Kidney epithelial cell (primary cell): ENCODE data around the gene ATP8A1. TPM values are rescaled to one million over a fixed set of nuclear protein-coding genes. Genes with fewer than 3 reads are reported as not detected.

Experiments
- DNase-seq: peaks from one replicate; pipeline ENCODE4 v3.0.0-alpha.2; 2010; ENCODE audit warnings: low read depth
- H3K27me3 ChIP-seq: 2 replicates; pipeline ENCODE4 v1.6.0; 2011; ENCODE audit warnings: low read length; ENCODE audit not compliant: control insufficient read depth, insufficient read depth
- H3K36me3 ChIP-seq: 2 replicates; pipeline ENCODE4 v1.5.1; 2011; ENCODE audit warnings: low read length; ENCODE audit not compliant: control insufficient read depth, insufficient read depth
- H3K4me3 ChIP-seq: 2 replicates; pipeline ENCODE4 v1.5.1; 2011; ENCODE audit warnings: low read depth, mild to moderate bottlenecking, control low read depth, low read length
- total RNA-seq: library from RNA; depleted of rRNA; stranded (reverse); fragments of >200 nt; gene quantifications from 2 replicates; pipeline ENCODE4 v1.2.3, GENCODE V29; 2015
- TF ChIP-seq, protein P1 (sequence below): IDR thresholded peaks from 2 replicates; pipeline ENCODE4 v1.5.1; 2011; ENCODE audit warnings: mild to moderate bottlenecking, moderate library complexity, low read length, control low read depth, inconsistent platforms; ENCODE audit not compliant: insufficient read depth, poor library complexity, severe bottlenecking

Gene ATP8A1
- total RNA-seq, 1 donor from 2014 or later, result 3.3 TPM

DNA sequence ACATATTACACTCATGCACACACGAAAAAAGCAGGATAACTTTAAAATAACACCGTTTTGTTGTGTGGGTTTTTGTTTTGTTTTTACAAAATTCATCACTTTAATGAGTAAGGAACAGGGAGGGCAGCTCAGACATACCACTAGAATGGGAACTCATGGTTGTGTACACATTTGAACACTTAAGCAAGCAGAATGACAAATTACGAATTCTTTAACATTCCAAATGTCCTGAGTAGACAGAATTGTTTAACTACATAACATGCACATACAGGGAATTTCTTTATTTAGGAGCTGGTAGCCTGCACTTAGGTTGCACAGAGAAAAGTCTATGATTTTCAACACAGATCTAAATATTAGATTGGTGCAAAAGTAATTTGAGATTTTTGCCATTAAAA, 96.4 kb downstream of the ATP8A1 start:
- TF ChIP-seq, protein P1, sequence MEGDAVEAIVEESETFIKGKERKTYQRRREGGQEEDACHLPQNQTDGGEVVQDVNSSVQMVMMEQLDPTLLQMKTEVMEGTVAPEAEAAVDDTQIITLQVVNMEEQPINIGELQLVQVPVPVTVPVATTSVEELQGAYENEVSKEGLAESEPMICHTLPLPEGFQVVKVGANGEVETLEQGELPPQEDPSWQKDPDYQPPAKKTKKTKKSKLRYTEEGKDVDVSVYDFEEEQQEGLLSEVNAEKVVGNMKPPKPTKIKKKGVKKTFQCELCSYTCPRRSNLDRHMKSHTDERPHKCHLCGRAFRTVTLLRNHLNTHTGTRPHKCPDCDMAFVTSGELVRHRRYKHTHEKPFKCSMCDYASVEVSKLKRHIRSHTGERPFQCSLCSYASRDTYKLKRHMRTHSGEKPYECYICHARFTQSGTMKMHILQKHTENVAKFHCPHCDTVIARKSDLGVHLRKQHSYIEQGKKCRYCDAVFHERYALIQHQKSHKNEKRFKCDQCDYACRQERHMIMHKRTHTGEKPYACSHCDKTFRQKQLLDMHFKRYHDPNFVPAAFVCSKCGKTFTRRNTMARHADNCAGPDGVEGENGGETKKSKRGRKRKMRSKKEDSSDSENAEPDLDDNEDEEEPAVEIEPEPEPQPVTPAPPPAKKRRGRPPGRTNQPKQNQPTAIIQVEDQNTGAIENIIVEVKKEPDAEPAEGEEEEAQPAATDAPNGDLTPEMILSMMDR, result no peak
- Histone ChIP-seq H3K4me3 (no peak overlapping the region), H3K27me3 (no peaks in the 10 kb centered on the region), H3K36me3 (no peaks in the 10 kb centered on the region)
- DNase-seq, result no peak

DNA sequence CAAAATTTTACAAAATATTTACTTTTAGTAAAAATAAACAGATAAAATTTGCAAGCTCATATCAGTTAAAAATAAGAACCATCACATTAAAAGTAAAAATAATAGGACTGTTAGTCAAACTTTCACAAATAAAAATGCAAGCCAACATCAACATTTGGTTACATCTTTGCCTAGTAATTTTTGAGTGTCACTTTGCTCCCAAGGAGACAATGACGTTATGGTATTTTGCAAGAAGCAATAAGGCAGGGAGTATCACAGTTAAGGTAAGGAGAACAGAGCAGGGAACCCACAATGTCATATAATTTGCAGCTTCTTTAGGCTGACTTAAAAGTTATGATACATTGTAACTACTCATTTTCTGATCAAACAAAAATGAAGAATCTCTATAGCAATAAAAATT, 98.7 kb downstream of the ATP8A1 start:
- Histone ChIP-seq H3K27me3 (no peaks in the 10 kb centered on the region), H3K4me3 (no peak overlapping the region), H3K36me3 (no peaks in the 10 kb centered on the region)
- DNase-seq, result no peak
- TF ChIP-seq, protein P1, result no peak

DNA sequence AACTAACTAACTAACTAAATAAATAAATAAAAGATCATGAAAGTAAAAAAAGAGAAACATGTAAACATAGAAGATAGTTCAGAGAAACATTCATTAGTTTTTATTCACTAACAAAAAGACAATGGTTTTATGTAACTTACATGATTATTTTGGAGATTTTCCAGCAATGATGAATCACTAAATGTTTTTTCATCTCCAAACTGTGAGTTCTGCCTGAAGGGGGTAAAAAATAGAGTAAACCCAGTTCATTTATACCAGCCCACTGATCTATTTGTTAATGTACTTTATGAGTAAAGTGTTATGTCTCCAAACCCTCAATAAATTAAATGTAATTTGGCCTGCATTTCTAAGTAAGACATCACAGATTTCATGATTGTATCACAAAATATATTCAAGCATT, 101.1 kb downstream of the ATP8A1 start:
- no peak for DNase-seq
- Histone ChIP-seq H3K4me3 (no peak overlapping the region), H3K36me3 (no peaks in the 10 kb centered on the region), H3K27me3 (no peaks in the 10 kb centered on the region)
- TF ChIP-seq, protein P1, result no peak

DNA sequence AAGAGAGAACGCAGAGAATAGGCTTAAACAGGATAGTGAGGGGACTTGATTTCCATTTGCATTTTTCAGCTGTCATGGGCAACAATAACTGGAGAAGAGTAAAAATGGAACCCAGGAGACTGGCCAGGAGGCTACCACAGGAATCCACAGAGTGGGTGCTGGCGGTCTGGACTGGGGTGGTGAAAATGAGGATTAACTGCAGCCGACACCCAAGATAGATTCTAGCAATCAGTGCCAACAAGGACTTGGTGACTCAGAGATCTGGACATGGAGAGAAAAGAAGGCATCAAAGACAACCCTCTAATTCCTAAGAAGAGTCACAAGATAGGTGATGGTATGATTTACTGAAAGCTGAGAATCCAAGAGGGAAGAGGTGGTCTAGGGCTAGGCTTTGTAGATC, 102.8 kb downstream of the ATP8A1 start:
- Histone ChIP-seq H3K27me3 (no peaks in the 10 kb centered on the region), H3K4me3 (no peak overlapping the region), H3K36me3 (no peaks in the 10 kb centered on the region)
- TF ChIP-seq, protein P1, result no peak
- DNase-seq, result no peak

DNA sequence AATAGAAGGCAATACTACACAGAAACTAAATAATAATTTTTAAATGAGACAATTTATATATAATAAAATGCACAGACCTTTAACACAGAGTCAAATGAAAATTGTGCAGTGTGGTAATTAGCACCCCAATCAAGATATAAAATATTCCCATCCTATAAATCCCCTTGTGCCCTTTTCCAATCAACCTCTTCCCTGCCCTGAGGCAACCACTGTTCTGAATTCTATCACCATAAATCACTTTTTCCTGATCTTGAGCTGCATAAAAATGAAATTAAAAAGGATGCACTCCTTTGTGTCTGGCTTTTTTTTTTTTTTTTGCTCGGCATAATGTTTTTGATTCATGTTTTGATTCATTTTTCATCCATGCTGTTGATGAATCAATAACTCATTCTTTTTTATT, 107.0 kb downstream of the ATP8A1 start:
- no peaks in the 10 kb centered on the region for H3K36me3 ChIP-seq
- DNase-seq, result no peak
- TF ChIP-seq, protein P1, result no peak
- no peak overlapping the region for H3K4me3 ChIP-seq
- no peaks in the 10 kb centered on the region for H3K27me3 ChIP-seq

DNA sequence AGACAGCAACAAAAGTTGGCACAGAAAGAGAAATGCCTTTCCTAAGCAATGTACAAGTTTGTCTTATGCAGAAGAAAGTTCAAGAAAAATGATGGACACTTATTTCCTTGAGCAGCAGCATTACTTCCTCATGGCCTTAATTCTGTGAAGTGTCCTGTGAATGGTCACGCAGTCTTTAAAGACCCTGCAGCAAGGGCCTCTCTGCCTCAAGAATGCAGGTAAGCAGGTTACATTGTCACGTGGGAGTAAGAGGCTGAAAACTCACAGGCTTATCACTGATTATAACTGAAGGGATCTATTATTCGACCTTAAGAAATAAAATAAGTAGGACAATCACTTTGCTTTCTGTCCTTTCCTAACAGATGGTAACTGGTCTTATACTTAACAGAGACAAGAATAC, 109.1 kb downstream of the ATP8A1 start:
- no peak for DNase-seq
- TF ChIP-seq, protein P1, result no peak
- no peak overlapping the region for H3K4me3 ChIP-seq
- no peaks in the 10 kb centered on the region for H3K27me3 ChIP-seq
- H3K36me3 ChIP-seq, result no peaks in the 10 kb centered on the region
